ENCODE data around the gene POU2F3. TPM values are rescaled to one million over a fixed set of nuclear protein-coding genes. Genes with fewer than 3 reads are reported as not detected.

Gene POU2F3
- total RNA-seq, 4 donors from 2014 or later: not detected

DNA sequence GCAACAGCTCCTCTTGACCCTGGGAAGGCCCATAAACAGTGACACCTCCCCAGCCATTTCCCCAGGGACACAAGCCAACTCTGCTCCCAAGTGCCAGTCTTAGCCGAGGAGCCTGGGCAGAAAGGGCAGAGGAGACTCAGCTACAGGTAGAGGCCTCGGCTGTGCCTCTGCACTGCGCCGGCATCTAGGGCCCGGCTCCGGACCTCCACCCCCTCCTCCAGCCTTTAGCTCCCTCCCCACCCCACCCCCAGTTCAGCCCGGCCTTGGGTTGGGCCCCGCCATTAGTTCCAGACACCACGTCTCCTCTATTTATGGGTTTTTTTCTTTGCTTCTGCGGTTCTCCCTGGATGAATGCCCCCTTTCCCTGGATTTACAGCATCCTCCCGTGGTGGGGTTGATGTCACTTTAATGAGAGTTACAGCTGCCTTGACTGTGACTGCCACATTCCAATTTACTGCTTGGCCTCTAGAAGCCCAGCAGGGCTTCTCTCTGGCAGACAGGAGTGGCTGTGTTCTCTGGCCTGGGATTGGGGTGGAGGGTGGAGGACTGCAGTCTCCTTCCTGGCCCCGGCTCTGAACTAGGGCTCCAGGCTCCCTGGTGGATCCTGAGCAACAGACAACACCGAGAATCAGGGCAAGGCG is 42.6 kb upstream of the POU2F3 start:
- TF ChIP-seq CTCF (IDR thresholded peaks at IDR 0.05; ENCODE audit: low read depth): no peak

- TF ChIP-seq CTCF (IDR thresholded peaks at IDR 0.05; ENCODE audit: low read depth): no peak
These were observed 42.0 kb upstream of the POU2F3 start for GRCh38 chr11:120197977-120198376.

DNA sequence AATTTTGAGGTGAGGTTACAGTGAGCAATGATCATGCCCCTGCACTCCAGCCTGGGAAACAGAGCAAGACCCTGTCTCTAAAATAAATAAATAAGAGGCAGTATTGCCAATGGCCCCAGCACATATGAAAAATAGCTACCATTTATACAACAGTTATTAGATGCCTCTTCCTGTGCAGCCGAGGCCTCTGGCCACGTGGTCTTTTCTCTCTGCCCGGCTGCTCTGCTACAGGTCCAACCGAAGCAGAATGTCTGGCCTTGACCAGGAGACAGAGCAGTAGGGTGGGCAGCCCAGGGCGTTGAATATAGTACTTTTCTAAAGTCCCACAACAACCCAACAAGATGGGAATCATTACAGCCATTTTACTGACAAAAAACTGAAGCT is 41.5 kb upstream of the POU2F3 start:
- no peak for TF ChIP-seq CTCF (IDR thresholded peaks at IDR 0.05; ENCODE audit: low read depth)

DNA sequence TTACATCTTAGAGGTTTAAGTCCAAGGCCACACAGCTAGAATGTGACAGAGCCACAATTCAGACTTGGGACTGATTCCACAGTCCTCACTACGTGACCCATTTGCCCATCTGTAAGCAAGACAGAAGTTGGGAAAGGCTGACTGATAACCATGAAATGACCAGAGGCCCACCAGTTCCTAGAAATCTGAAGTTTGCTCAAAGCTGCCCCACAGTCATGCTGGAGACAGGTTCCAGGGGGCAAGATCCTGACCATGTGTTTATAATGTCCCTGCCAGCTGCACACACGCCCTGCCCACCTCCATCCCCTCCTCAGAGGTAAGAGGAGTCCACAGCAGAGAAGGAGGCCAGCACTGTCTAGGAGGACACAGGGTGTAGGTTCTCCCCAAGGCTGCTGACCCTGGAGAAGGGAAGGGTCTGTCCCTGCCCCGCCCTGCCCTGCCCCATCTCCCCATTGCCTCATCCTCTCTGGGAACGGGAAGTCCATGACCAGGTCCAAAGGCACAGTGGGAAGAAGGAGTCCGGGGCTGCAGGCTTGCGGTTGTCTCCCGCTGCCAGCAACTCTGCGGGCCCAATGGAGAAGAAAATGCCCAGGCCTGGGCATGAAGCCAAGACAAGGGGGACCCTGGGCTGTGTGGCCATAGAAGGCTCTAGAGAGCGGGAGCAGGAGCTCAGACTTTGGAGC is 41.0 kb upstream of the POU2F3 start:
- TF ChIP-seq CTCF (IDR thresholded peaks at IDR 0.05; ENCODE audit: low read depth): no peak

GRCh38 chr11:120199613-120200012 is 40.3 kb upstream of the POU2F3 start:
- no peak for TF ChIP-seq CTCF (IDR thresholded peaks at IDR 0.05; ENCODE audit: low read depth)

DNA sequence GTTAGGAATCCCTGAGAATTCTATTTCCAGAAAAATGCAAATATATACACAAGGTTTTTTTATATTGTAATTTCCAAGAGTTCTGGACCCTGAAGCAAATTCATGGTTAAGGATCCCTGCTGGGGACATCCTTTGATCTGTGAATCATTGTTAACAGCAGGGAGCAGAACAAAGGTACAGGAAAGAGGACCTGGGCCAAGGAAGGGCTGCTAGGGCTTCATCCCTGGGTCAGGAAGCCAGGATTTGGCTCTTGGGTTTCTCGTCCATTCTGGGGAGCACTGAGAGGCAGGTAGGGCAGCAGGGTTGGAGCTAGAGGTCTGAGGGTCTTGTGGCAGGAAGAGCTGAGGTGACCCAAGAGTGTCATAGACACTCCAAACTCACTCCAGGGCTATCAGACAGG is 39.3 kb upstream of the POU2F3 start:
- no peak for TF ChIP-seq CTCF (IDR thresholded peaks at IDR 0.05; ENCODE audit: low read depth)

GRCh38 chr11:120201653-120202052 is 38.3 kb upstream of the POU2F3 start:
- TF ChIP-seq CTCF (IDR thresholded peaks at IDR 0.05; ENCODE audit: low read depth): no peak
